Stimulated activated CD4-positive, alpha-beta T cell treated with anti-CD3 and anti-CD28 coated beads, Interleukin-15, amount 100 ng/mL, for 48 hours (primary cell): Measurements from ENCODE around the gene TMEM127.
A peak's percentile ranks its signal among the peaks of the same experiment; 100 is the strongest.
"Not testable (repeated sequence)": the region's sequence is repeated elsewhere in the genome, so short reads cannot be mapped to it uniquely, and the experiment has no call there.

Experiments
- DNase-seq, 2 donors: peaks; one replicate each; pipeline ENCODE4 v3.0.0-alpha.2; 2020; ENCODE audit warnings: low read depth in 2 of 2

The TMEM127 gene

GRCh38 chr2:96241227-96241626 is 24.6 kb downstream of the TMEM127 start:
- no peak for DNase-seq

DNA sequence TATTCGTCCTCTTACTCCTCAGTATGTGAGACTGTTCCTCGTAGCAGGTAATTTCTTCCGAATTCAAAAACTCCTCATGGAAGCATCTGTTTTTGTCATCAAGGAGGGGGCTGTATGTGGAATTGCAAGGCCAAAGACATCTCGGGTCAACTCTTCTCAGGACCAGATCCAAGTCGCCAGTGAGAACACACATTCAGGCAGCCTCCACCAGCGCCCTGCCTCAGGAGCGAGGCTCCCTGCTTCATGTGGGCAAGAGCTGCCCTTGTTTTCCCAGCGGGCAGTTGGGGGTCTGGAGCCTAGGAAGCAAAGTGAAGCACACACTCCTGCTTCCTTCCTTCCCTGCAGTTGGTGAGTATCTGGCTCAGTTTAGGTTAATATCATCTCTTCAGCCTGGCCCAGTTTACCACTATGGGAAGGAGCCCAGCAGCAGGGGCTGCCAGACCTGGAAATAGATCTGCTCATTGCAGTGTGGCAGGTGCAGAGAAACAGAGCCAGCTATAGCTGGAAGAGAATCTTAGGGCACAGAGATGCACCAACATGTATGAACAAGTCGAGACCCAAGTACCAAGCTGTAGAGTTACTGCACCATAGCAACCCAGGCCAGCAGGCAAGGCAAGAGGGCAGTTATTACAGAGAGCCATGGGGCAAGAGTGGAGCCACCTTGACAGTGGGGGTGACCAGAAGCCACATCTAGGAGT is 25.3 kb downstream of the TMEM127 start:
- no peak for DNase-seq

- no peak for DNase-seq
Observed at GRCh38 chr2:96239745-96240264, 26.0 kb downstream of the TMEM127 start.

DNA sequence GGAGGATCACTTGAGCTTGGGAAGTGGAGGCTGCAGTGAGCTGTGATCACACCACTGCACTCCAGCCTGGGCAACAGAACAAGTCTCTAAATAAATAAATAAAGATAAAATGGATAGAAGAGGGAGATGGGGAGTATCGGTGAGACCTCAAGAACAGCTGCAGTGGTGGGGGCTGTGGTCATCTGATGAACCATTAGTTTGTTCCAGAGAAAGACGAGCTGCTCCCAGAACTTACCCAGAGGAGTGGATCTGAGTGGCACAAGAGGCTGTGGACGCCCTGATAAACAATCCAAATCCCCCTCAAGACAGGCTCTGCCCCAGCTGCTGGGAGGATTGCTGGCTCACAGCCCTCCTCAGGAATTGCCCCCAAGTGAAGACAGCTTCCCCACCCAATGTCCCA is 26.7 kb downstream of the TMEM127 start:
- DNase-seq, result no peak

- DNase-seq, result no peak
Observed at GRCh38 chr2:96238266-96238665, 27.5 kb downstream of the TMEM127 start.

GRCh38 chr2:96236882-96237281 is 28.9 kb downstream of the TMEM127 start:
- no peak for DNase-seq

- DNase-seq, result no peak
Observed at GRCh38 chr2:96233880-96234316, 31.9 kb downstream of the TMEM127 start.

- DNase-seq, result no peak
Observed at GRCh38 chr2:96233436-96233835, 32.4 kb downstream of the TMEM127 start.

DNA sequence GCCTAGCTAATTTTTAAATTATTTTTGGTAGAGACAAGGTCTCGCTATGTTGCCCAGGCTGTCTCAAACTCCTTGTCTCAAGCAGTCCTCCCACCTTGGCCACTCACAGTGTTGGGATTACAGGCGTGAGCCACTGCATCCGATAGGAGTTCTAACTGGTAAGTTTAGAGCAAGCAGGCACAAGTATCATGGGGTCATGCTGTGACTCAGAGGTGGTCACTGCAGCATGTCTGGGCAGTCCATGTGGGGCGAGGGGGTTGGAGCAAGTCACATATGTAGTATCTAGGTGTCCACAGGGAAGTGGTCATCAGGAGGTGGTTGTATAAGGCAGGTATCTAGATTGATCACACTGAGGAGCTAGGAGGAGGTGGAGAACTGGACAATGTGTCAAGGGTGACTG is 34.5 kb downstream of the TMEM127 start:
- DNase-seq, result no peak

GRCh38 chr2:96225016-96225533 is 40.7 kb downstream of the TMEM127 start:
- DNase-seq, result no peak

DNA sequence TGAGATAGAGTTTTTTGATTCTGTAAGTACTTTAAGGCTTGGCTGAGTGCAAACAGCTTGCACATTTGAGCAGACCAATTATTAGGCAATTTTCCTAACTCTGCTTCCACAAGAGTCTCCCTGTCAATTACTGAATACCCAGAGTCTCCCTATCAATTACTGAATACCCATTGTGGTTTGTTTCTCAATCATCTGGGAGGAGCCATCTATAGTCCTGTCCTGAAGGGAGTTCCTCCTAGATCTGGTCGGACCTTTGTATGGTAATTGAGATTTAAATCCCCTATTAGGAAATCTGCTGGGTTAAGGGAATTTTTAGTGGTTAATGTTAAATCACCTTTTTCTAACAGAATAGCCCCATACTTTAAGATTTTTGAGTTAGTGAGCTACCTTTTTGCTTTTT is 44.7 kb downstream of the TMEM127 start:
- not testable (repeated sequence) for DNase-seq

DNA sequence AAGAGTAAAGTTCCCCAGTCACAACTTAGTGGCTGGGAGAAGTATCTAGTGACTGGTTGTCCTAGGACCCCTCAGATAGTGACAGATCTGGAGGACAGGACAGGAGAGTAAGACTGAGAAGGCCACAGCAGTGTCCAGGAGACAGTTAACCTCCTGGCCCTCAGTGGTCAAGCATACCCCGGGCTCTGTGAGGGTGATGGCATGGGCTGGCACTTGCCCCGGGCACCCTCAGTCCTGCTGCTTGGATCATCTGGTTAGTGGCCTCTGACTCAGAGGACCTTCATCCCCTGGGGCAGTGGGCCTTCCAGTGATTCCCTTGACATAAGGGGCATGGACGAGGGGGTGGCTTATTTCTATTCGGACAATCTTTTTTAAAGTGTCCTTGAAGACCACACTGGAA is 45.8 kb downstream of the TMEM127 start:
- not testable (repeated sequence) for DNase-seq

DNA sequence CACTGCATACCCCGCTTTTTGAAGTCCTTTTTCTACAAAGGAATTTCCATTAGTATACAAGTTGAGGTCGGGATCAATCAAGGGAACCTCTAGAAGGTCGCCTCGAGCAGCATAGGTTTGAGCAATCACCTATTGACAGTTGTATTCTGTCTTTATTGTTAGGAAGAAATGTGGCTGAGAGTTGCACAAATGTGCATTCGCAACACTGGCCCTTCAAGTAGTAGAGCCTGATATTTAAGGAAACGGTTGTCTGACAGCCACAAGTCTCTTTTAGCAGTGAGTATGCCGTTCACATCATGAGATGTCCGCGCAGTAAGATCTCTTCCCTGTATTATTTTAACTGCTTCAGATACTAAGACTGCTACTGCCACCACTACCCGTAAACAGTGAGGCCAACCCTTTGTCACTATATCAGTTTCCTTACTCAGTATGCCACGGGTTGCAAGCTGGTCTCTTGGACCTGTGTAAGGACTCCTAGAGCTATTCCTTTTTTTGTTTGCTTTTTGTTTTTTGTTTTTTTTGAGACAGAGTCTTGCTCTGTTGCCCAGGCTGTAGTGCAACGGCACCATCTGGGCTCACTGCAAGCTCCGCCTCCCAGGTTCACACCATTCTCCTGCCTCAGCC is 47.2 kb downstream of the TMEM127 start:
- DNase-seq, result no peak

DNA sequence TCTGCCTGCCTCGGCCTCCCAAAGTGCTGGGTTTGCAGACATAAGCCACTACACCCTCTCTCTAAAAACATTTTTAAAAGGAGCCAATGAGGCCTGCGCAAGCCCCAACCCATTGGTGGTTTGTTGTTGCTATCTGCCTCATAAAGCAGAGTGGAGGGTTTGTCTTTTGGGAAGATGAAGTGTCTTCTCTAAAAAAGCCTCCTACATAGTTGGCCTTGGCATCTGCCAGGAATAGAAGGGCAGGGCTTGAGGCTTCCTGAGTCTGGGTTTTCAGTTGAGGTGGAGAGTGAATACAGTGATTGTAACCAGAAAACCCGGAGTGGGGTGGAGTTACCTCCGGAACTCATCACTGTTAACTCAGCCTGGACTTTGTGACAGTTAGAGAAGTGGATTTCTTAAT is 51.2 kb downstream of the TMEM127 start:
- DNase-seq, result no peak

DNA sequence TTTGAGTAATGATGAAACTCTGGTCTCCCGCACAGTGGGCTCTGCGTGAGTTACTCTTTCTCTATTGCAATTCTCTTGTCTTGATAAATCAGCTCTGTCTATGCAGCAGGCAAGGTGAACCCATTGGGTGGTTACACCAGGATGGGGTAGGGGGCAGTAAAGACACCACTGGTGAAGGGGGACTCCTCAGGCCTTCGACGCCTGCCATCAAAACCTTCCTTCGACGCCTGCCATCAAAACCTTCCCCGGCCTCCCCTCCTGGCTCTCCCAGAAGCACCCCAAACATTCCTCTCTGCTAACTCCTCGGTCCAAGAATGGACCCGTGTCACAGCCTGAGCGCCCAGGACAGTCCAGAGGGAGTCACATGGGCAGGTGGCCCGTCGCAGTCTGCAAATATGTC is 52.4 kb downstream of the TMEM127 start:
- no peak for DNase-seq

DNA sequence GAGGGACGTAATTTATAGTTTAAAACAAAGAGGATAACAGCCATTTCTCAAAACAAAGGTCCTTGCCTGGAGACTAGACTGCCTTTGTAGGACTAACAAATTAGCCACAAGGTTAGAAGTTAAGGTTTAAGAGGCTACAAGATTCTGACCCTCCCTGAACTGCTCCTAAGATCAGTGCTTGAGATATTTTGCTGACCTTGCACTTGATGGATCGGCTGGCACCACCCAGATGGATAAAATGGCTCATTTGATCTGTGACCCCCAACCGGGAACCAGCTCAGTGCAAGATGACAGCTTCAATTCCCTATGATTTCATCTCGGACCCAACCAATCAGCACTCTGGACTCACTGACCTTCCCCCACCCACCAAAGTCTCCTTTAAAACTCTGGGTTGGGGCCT is 53.5 kb downstream of the TMEM127 start:
- no peak for DNase-seq

DNA sequence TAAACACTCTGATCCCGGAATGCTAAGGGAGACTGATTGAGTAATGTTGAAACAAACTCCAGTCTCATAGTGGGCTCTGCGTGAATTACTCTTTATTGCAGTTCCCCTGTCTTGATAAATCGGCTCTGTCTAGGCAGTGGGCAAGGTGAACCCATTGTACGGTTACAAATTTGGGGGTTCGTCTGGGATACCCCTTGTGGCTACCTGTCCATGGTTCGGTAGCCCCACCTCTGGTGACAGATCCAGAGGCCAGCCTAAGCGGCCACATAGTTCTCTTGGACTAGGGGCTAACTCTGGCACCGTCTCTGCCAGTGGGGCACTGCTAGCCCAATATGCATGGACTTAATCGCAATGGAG is 56.1 kb downstream of the TMEM127 start:
- DNase-seq, result no peak

DNA sequence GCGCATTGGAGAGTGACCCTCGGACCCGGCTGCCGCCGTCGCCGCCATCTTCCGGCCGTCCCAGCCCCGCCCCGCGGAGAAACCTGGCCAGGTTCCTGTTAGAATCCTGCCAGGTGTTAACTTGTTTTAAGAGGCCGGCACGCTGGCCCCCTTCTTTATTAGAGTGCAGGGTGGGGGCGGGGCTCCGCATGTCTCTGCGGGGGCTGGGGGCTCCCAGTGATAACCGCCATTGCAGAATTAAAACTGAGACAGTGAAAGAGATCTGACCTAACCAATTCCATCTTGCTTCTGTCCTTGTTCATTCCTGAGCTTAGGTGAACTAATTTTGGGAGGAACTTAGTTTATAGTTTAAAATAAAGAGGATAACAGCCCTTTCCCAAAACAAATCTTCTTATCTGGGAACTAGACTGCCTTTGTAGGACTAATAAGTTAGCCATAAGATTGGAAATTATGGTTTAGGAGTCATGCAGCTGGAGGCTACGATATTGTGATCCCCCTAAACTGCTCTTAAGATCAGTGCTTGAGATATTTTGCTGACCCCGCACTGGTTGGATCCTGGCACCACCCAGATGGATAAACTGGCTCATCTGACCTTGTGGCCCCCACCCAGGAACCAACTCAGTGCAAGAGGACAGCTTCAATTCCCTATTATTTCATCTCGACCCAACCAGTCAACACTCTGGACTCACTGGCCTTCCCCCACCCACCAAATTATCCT is 56.6 kb downstream of the TMEM127 start:
- DNase-seq, result no peak

DNA sequence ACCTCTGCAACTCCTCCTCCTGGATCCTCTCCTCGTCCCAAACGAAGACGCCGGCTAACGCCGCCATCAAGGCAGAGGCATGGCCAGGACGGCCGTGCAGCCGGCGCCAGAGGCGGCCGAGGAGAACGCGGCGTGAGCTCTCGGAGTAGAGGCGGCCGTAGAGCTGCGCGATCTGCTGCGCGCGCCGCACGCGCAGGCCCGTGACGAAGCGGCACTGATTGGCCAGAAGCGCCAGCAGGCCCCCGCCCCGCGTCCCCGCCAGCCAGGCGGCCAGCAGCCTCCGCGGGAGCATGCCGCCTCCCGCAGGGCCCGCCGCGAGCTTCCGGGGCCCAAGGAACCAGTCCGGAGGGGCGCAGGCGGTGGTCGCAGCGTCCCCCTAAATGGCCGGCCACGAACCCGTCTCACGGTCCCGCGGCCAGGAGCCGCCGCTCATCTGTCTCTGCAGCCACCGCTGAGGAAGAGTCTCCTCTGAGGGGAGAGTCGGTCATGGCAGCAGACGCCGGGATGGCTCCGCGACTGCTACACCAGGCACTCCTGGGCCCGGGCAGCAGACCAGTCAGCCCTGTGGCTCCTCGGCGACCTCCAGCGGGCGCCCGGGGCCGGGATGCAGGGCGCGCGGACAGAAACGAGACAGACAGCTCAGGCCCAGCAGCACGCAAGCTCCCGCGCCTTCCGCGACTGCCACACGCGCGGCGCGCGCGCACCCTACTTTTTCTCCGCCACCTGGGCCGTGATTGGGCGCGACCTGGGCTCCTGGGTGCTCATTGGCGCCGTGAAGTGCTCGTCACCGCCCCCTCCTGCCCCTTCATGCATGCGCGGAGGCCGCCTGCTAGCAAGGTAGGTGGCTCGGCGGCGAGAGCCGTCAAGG is 57.4 kb downstream of the TMEM127 start, which contains the start of gene STARD7:
Gene STARD7 (minus strand): TSS at position 685 of the 868 bp plus-strand sequence. CDS start 393 bp downstream, at position 292.
- peak; percentile 98 for DNase-seq

GRCh38 chr2:96207774-96208142 is 58.0 kb downstream of the TMEM127 start:
- no peak for DNase-seq

DNA sequence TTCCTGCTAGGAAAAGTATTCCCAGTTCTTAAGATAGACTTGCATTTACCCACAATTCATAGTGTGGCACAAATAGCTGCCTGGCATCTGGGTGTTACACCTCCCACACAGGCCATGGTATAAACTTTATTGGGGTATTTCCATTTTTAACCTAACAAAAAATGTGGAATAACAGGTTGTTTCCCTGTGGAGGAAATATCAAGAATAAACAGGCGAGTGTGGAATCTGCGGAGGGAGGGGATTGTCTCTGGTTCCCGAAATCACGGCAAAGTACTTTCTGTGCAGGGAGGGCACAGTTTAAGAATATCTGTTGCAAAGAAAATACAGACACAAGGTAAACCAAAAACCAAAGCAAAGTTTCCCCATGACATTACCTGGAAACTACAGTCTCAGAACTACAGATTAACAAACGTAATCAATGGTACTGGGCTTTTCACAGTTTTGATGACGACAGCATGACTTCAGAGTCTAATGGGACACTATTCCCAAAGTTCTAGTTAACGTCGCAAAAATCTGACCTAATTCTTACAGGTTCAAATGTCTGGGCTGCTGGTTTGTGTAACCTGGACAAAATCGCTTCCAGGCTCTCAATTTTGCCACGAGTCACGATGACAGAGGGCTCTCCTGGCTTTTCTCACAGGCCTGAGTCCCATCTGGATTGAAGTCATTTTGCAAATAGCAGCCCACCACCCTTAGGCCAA is 58.6 kb downstream of the TMEM127 start:
- no peak for DNase-seq
